Central memory CD8-positive, alpha-beta T cell (primary cell): Measurements from ENCODE around the gene PRKAA1.
"Not testable (repeated sequence)": the region's sequence is repeated elsewhere in the genome, so short reads cannot be mapped to it uniquely, and the experiment has no call there.

Source experiments
- ATAC-seq: fragments of 150-1000 bp; cut with Tn5 transposase; replicated peaks from 2 replicates; pipeline ENCODE4 v1.10.0; 2022; ENCODE audit warnings: mild to moderate bottlenecking, moderate FRiP score, moderate number of reproducible peaks; ENCODE audit not compliant: poor library complexity, severe bottlenecking; ENCODE audit errors: extremely low read depth
- DNase-seq, 2 donors: peaks; one replicate each; pipeline ENCODE4 v3.0.0; 2021; ENCODE audit warnings: low spot score in 2 of 2
- H3K27ac Mint-ChIP-seq: one replicate; pipeline ENCODE4 v1.8.0; 2022; ENCODE audit warnings: low read depth, mild to moderate bottlenecking, moderate library complexity, mixed read lengths
- H3K27me3 Mint-ChIP-seq: one replicate; pipeline ENCODE4 v1.8.0; 2022; ENCODE audit warnings: mixed read lengths
- H3K36me3 Mint-ChIP-seq: one replicate; pipeline ENCODE4 v1.8.0; 2022; ENCODE audit warnings: mild to moderate bottlenecking, moderate library complexity, mixed read lengths; ENCODE audit not compliant: insufficient read depth
- H3K4me1 Mint-ChIP-seq: one replicate; pipeline ENCODE4 v1.8.0; 2022; ENCODE audit warnings: mixed read lengths
- H3K4me3 Mint-ChIP-seq: one replicate; pipeline ENCODE4 v1.8.0; 2022; ENCODE audit warnings: mild to moderate bottlenecking, moderate library complexity, mixed read lengths
- H3K9me3 Mint-ChIP-seq: one replicate; pipeline ENCODE4 v1.8.0; 2022; ENCODE audit warnings: mixed read lengths

PRKAA1 gene

DNA sequence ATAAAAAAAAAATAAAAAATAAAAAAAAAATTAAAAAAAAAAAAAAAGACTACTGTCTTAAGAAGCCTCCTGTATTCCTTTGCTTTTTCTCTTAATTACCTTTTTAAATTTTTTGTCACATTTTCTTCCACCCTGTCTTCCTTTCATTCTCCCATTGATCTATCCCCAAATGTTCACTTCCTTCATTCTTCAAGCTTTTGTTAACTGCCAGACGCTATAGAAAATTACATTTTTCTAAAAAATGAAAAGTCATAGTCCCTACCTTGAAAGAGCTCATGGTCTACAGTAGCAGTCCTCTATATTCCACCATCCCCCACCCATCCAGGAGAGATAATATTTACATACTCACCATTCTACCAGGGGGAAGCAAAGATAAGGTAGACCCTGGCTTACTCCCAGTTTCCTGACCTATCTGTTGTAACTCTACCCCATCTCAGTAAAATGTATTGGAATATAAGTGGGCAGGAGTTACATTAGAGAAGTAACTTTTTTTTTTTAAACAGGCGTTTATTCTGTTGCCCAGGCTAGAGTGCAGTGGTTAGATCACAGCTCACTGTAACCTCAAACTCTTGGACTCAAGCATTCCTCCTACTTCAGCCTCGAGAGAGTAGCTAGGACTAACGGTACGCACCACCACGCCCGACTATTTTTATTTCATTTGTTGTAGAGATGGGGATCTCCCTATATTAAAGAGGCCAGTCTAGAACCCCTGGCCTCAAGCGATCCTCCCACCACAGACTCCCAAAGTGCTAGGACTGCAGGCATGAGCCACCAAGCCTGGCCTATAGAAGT is 3.8 kb upstream of the PRKAA1 start:
- peaks cover 8% of the 10 kb centered on the region for H3K4me1 Mint-ChIP-seq

DNA sequence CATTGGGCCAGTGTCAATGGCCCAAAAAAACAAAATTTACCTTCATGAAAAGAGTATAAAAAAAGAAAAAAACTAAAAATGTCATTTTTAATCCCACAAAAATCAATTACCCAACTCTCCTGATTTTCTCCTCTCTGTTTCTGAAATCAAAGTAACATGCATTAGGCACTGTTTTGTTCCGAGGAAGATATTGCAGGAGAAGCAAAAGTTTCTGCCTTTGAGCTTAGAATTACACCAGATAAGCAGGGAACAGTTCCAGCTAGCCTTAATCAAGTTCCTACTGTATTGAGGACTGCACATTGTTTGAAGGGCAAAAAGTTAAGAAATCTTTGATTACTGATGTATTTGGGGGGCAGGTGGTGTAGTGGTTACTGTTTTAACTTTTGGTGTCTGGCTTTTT is 1.1 kb upstream of the PRKAA1 start:
- Mint-ChIP-seq H3K9me3 (no peaks in the 10 kb centered on the region), H3K4me3 (peak overlapping the region; percentile 91), H3K4me1 (peaks cover 17% of the 10 kb centered on the region), H3K27ac (peak overlapping the region; percentile 82), H3K27me3 (no peaks in the 10 kb centered on the region), H3K36me3 (peaks cover 7% of the 10 kb centered on the region)
- ATAC-seq (no peak), DNase-seq (no peak)

More for the DNA sequence above, 3.8 kb upstream of the PRKAA1 start:
- Mint-ChIP-seq H3K4me3 (no peak overlapping the region), H3K27me3 (no peaks in the 10 kb centered on the region), H3K9me3 (no peaks in the 10 kb centered on the region), H3K36me3 (peaks cover 2% of the 10 kb centered on the region), H3K27ac (no peak overlapping the region)
- ATAC-seq: no peak
- DNase-seq: no peak

DNA sequence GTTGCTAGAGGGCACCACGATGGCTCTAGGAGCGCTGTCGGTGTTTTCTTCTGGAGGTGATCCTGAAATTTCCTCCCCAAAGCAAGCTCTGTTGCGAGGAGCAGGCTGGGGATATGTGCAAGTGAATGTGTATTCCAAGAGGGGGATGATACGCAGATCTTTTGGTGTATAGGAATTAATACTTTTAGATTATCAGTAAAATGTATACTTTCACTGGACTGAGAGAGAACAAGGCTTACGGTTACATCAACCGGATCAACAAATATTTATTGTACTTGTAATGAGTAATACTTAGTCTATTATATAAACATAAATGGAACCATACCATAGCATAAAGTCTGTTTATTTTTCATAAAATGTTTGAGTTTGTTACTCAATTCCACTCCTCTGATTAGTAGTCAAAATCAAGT is 632 bp upstream of the PRKAA1 start:
- DNase-seq (no peak), ATAC-seq (no peak)
- Mint-ChIP-seq H3K36me3 (peaks cover 7% of the 10 kb centered on the region), H3K4me1 (peaks cover 22% of the 10 kb centered on the region), H3K9me3 (no peaks in the 10 kb centered on the region), H3K27ac (peak overlapping the region; percentile 82), H3K4me3 (peak overlapping the region; percentile 91), H3K27me3 (no peaks in the 10 kb centered on the region)

DNA sequence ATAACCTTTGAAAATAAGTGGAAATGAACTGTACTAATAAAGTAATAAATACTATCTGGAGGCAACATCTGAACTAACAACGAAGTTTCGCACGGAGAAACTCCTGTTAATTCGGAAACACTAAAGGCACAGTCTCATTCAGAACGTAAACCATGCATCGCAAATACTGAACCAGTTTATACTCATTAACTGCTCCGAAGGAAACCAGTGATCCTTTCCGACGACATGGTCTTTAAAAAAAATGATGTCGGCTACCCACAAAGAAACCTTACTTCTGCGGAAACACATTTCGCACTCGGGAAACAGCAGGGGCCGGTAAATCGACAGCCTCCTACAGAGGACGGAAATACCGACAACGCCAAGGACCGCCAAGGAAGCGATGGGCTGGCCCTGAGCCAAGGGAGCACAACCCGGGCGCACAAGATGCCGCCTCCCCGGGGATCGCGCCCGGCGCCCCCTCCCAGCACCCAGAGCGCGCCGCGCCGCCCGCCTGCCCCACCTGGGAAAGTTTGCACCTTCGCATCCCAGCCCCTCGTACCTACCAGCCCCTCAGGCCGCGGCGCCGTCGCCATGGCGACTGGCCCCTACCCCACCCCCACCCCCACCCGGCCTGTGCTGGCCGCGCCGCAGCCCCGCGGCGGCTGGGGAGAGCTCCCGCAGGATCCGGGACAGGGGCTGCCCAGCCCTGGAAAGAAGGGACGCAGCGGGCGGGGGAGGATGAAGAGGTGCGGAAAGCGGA is 732 bp downstream of the PRKAA1 start:
- Mint-ChIP-seq H3K27me3 (no peaks in the 10 kb centered on the region), H3K27ac (peak overlapping the region; percentile 82), H3K4me3 (peak overlapping the region; percentile 91), H3K9me3 (no peaks in the 10 kb centered on the region), H3K4me1 (peaks cover 30% of the 10 kb centered on the region), H3K36me3 (peaks cover 9% of the 10 kb centered on the region)
- peak; percentile 48 for ATAC-seq
- peak; percentile 60 for DNase-seq

DNA sequence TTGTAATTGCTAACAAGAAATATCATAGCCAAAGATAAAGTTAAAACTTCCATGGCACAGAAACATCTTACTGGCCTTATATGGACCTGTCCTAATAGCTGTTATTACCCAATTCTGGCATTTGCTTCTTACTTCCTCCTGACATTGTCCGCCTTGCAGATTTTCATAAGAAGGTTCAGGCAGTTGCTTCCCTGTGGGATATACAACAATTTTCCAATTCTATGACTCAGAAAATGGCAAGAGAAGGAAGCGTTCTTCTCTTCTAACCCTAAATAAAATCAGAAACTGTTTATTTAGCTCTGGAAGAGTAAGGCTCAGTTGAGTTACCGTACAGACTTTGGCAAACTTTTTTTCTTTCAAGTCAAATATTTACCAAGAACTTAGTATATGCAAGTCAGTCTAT is 1.7 kb downstream of the PRKAA1 start:
- DNase-seq (no peak), ATAC-seq (no peak)
- no peaks in the 10 kb centered on the region for H3K27me3 Mint-ChIP-seq
- no peaks in the 10 kb centered on the region for H3K9me3 Mint-ChIP-seq
- no peak overlapping the region for H3K27ac Mint-ChIP-seq
- peaks cover 31% of the 10 kb centered on the region for H3K4me1 Mint-ChIP-seq
- peaks cover 9% of the 10 kb centered on the region for H3K36me3 Mint-ChIP-seq
- peak overlapping the region; percentile 91 for H3K4me3 Mint-ChIP-seq

DNA sequence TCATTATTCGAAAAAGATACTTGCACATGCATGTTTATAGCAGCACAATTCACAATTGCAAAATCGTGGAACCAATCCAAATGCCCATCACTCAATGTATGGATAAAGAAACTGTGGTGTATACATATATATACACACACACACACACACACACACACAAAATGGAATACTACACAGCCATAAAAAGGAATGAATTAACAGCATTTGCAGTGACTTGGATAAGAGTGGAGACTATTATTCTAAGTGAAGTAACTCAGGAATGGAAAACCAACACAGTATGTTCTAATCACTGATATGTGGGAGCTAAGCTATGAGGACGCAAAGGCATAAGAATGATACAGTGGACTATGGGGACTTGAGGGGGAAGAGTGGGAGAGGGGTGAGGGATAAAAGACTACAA is 3.3 kb downstream of the PRKAA1 start:
- Mint-ChIP-seq H3K4me1 (peaks cover 45% of the 10 kb centered on the region), H3K36me3 (peaks cover 10% of the 10 kb centered on the region)
- H3K4me3 Mint-ChIP-seq, H3K27ac Mint-ChIP-seq, DNase-seq, H3K27me3 Mint-ChIP-seq, H3K9me3 Mint-ChIP-seq, ATAC-seq: not testable (repeated sequence)

DNA sequence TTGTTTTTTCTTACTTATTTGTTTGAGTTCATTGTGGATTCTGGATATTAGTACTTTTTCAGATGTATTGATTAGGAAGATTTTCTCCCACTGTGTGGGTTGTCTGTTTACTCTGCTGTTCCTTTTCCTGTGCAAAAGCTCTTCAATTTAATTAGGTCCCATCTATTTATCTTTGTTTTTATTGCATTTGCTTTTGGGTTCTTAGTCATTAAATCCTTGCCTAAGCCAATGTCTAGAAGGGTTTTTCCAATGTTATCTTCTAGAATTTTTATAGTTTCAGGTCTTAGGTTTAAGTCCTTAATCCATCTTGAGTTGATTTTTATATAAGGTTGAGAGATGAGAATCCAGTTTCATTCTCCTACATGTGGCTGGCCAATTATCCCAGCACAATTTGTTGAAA is 3.8 kb downstream of the PRKAA1 start:
- not testable (repeated sequence) for ATAC-seq, H3K9me3 Mint-ChIP-seq, H3K27ac Mint-ChIP-seq, DNase-seq, H3K27me3 Mint-ChIP-seq, H3K4me3 Mint-ChIP-seq
- H3K4me1 Mint-ChIP-seq: peaks cover 51% of the 10 kb centered on the region
- peaks cover 10% of the 10 kb centered on the region for H3K36me3 Mint-ChIP-seq

DNA sequence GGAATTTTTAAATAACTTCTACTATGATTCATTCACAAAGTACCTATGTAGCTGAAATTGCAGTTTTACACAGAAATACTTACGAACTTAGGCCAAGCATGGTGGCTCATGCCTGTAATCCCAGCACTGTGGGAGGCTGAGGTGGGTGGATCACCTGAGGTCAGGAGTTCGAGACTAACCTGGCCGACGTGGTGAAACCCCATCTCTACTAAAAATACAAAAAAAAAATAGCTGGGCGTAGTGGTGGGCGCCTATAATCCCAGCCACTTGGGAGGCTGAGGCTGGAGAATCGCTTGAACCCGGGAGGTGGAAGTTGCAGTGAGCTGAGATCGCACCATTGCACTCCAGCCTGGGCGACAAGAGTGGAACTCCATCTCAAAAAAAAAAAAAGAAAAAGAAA is 5.5 kb downstream of the PRKAA1 start:
- H3K4me3 Mint-ChIP-seq, H3K9me3 Mint-ChIP-seq, H3K27me3 Mint-ChIP-seq, DNase-seq, H3K27ac Mint-ChIP-seq, ATAC-seq: not testable (repeated sequence)
- H3K36me3 Mint-ChIP-seq: peaks cover 12% of the 10 kb centered on the region
- H3K4me1 Mint-ChIP-seq: peaks cover 53% of the 10 kb centered on the region

DNA sequence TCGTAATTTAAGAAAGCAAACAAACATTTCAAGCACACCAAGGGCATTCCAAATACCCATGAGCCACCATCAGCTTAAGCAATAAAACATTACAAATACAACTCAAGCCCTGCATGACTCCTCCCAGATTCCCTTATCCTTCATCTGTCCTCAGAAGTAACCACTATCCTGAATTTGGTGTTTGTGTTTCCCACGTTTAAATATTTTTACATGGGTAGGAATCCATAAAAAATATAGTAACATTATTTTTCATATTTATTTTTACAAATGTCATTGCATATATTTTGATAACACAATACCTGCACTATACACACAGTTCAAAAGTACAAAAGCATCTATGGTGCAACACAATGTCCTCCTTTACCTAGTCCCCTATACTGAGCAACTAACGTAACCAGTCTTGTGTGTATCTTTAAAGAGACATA is 6.4 kb downstream of the PRKAA1 start:
- H3K36me3 Mint-ChIP-seq: peaks cover 12% of the 10 kb centered on the region
- DNase-seq: no peak
- no peaks in the 10 kb centered on the region for H3K9me3 Mint-ChIP-seq
- no peak overlapping the region for H3K4me3 Mint-ChIP-seq
- ATAC-seq: no peak
- no peak overlapping the region for H3K27ac Mint-ChIP-seq
- peaks cover 58% of the 10 kb centered on the region for H3K4me1 Mint-ChIP-seq
- H3K27me3 Mint-ChIP-seq: no peaks in the 10 kb centered on the region

DNA sequence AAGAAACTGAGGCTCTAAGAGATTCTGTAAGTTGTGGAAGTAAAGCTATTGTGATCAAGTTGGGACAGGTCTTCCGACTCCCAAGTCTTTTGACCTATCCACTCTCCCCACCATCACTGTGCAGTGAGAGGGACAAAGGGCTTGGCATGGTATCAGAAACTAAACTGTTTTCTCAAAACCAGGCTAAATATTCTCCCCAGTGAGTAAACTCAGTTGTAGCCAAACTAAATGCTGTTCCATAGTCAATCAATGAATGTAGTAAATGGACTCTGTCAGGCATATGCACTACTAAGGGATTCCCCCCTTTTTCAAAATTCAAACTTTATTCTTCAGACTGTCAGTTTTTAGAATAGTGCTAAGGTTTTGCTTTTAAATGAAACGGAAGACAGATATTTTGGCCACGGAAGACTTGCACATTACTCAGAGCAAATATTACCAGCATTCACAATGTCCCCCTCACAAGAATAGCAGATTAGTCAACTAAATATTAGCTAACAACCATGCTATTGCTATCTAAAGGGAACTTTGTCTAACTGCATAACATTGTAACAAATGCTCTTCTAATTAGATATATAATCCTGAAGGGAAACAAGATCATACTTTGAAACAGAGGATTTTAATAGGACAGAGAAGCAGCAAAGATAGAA is 7.1 kb downstream of the PRKAA1 start:
- Mint-ChIP-seq H3K4me3 (no peak overlapping the region), H3K27me3 (no peaks in the 10 kb centered on the region), H3K27ac (peak overlapping the region; percentile 35), H3K9me3 (no peaks in the 10 kb centered on the region), H3K4me1 (peaks cover 65% of the 10 kb centered on the region), H3K36me3 (peaks cover 14% of the 10 kb centered on the region)
- DNase-seq (no peak), ATAC-seq (no peak)

DNA sequence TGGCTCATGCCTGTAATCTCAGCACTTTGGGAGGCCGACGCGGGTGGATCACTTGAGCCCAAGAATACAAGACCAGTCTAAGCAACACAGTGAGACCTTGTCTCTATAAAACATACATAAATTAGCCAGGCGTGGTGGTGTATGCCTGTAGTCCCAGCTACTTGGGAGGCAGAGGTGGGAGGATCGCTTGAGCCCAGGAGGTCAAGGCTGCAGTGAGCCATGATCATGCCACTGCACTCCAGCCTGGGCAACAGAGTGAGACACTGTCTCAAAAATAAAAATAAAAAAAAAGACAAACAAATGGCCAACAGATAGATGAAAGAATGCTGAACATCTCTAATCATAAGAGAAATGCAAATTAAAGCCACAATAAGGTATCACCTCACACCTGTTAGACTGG is 9.2 kb downstream of the PRKAA1 start:
- H3K9me3 Mint-ChIP-seq, ATAC-seq, H3K27me3 Mint-ChIP-seq, DNase-seq, H3K4me3 Mint-ChIP-seq, H3K27ac Mint-ChIP-seq: not testable (repeated sequence)
- Mint-ChIP-seq H3K36me3 (peaks cover 10% of the 10 kb centered on the region), H3K4me1 (peaks cover 67% of the 10 kb centered on the region)

DNA sequence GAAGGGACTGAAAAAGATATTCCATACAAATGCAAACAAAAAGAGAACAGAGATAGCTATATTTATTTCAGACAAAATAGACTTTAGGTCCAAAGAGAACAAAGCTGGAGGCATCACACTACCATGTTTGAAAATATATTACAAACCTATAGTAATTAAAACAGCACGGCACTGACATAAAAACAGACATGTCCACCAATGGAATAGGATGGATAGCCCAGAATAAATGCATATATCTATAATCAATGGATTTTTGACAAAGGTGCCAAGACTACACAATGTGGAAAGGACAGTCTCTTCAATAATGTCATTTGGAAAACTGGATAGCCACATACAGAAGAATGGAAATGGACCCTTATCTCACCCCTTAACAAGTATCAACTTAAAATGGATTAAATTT is 10.2 kb downstream of the PRKAA1 start:
- Mint-ChIP-seq H3K4me1 (peaks cover 60% of the 10 kb centered on the region), H3K4me3 (no peak overlapping the region), H3K27me3 (no peaks in the 10 kb centered on the region), H3K9me3 (no peaks in the 10 kb centered on the region), H3K27ac (no peak overlapping the region), H3K36me3 (peaks cover 8% of the 10 kb centered on the region)
- DNase-seq: no peak
- ATAC-seq: no peak
